ENCODE results near the gene LECT2. TPM values are rescaled to one million over a fixed set of nuclear protein-coding genes. Genes with fewer than 3 reads are reported as not detected.

The LECT2 gene
- total RNA-seq, 1 experiment from 2014 or later, result not detected

DNA sequence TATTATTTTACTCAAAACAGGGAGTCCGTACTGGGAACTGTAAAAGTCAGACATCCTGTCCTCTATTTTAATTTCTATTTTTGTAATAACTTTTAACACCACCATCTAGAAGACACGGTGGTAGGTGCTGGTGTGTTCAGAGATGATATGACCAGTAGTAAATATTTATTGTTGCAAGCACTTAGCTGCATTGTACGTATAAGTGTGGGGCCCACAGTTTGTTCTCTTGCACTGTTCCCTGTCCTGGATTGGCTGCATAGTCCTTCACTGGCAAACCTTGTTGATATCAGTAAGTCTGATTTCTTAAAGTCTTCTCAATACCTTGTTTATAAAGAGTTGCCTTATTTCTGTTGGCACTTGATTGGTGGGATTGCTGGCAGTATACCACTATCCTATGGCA lies 34.6 kb downstream of the LECT2 start:
- peaks cover 74% of the 10 kb centered on the region for H3K27me3 Mint-ChIP-seq (ENCODE audit: unreplicated experiment)
- H3K27ac Mint-ChIP-seq (ENCODE audit: unreplicated experiment), result no peak overlapping the region
- TF ChIP-seq, protein P1, sequence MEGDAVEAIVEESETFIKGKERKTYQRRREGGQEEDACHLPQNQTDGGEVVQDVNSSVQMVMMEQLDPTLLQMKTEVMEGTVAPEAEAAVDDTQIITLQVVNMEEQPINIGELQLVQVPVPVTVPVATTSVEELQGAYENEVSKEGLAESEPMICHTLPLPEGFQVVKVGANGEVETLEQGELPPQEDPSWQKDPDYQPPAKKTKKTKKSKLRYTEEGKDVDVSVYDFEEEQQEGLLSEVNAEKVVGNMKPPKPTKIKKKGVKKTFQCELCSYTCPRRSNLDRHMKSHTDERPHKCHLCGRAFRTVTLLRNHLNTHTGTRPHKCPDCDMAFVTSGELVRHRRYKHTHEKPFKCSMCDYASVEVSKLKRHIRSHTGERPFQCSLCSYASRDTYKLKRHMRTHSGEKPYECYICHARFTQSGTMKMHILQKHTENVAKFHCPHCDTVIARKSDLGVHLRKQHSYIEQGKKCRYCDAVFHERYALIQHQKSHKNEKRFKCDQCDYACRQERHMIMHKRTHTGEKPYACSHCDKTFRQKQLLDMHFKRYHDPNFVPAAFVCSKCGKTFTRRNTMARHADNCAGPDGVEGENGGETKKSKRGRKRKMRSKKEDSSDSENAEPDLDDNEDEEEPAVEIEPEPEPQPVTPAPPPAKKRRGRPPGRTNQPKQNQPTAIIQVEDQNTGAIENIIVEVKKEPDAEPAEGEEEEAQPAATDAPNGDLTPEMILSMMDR (IDR thresholded peaks at IDR 0.05; ENCODE audit: unreplicated experiment), result no peak
- intact Hi-C loops (cut with micrococcal nuclease; ENCODE audit: unreplicated experiment), result no loop called here
- CTCF ChIA-PET, result interaction anchor here (0.5 kb wide), 1 partner anchor 296 kb away, joined by 3 read pairs; no protein-coding TSS in a partner anchor
- DNase-seq, result no peak
- H3K9me3 Mint-ChIP-seq (ENCODE audit: low read depth, unreplicated experiment), result no peaks in the 10 kb centered on the region
- no peaks in the 10 kb centered on the region for H3K36me3 Mint-ChIP-seq (ENCODE audit: insufficient read depth, unreplicated experiment)
- BruUV-seq (replicated peaks), result no TSS peak
- H3K4me1 Mint-ChIP-seq (ENCODE audit: low read depth, unreplicated experiment), result no peaks in the 10 kb centered on the region
- no peak overlapping the region for H3K4me3 Mint-ChIP-seq (ENCODE audit: low read depth, unreplicated experiment)

DNA sequence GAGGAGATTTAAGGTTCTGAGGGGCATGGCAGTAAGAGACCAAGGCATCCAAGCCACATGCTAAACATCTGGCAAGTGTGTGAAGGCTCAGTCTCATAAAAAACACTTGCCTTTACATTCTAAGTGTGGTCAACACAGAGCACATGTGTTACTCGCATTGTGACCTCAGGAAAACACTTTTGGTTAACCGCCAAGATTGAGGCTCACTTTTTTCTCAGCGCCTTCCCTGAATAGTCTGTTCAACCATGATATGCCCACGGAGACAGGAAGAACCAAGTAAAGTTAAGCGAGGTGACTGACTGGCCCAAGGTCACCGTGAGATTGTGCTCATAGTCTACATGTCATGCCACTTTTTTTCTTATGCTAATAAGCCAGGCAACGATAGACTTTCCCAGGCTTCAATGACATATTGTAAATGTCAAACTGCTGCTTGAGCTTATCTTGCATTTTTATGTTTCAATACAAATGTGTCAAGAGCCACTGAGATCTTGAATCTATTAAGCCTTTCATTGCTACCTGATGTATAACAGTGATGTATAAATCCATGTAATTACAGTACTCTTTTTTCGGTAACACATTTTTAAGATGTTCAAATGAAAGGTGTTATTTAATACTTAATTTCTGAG lies 38.0 kb downstream of the LECT2 start:
- no TSS peak for BruUV-seq (replicated peaks)
- Mint-ChIP-seq H3K36me3 (ENCODE audit: insufficient read depth, unreplicated experiment) (no peaks in the 10 kb centered on the region), H3K27me3 (ENCODE audit: unreplicated experiment) (peaks cover 75% of the 10 kb centered on the region), H3K4me1 (ENCODE audit: low read depth, unreplicated experiment) (no peaks in the 10 kb centered on the region), H3K27ac (ENCODE audit: unreplicated experiment) (no peak overlapping the region), H3K4me3 (ENCODE audit: low read depth, unreplicated experiment) (no peak overlapping the region), H3K9me3 (ENCODE audit: low read depth, unreplicated experiment) (no peaks in the 10 kb centered on the region)
- TF ChIP-seq, protein P1 (IDR thresholded peaks at IDR 0.05; ENCODE audit: unreplicated experiment), result no peak
- intact Hi-C loops (cut with micrococcal nuclease; ENCODE audit: unreplicated experiment), result no loop called here
- no peak for DNase-seq
- CTCF ChIA-PET, result no interaction called here

DNA sequence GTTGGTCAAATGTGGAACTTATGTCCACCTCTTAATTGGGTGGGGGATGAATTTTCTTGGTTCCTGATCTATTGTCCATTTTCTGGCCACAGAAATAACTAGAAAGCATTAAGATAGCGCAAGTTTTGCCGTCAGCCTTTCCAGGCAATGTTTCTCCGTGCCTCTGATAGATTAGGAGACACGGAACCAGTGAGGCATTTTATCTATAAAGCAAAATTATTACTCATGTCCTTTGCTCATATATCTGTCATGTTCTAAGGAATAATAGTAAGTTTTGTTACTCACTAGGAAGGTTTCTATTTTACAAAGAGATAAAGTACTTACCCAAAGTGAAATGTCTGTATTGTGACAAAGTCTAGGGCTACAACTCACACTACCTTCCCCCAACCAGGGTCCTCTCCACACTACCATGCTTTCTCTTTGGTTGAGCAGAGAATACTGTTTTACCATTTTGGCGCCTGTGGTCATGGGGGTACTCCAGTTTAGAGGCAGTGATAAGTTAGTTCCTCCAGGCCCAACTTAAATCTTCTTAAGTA lies 39.2 kb downstream of the LECT2 start:
- no peak for DNase-seq
- intact Hi-C loops (cut with micrococcal nuclease; ENCODE audit: unreplicated experiment), result no loop called here
- CTCF ChIA-PET, result interaction anchor here (1.3 kb wide), 1 partner anchor 11 kb away, joined by 3 read pairs; no protein-coding TSS in a partner anchor
- Mint-ChIP-seq H3K27ac (ENCODE audit: unreplicated experiment) (no peak overlapping the region), H3K36me3 (ENCODE audit: insufficient read depth, unreplicated experiment) (no peaks in the 10 kb centered on the region), H3K27me3 (ENCODE audit: unreplicated experiment) (peaks cover 87% of the 10 kb centered on the region), H3K4me3 (ENCODE audit: low read depth, unreplicated experiment) (no peak overlapping the region), H3K4me1 (ENCODE audit: low read depth, unreplicated experiment) (no peaks in the 10 kb centered on the region), H3K9me3 (ENCODE audit: low read depth, unreplicated experiment) (no peaks in the 10 kb centered on the region)
- no TSS peak for BruUV-seq (replicated peaks)
- TF ChIP-seq, protein P1 (IDR thresholded peaks at IDR 0.05; ENCODE audit: unreplicated experiment), result no peak

DNA sequence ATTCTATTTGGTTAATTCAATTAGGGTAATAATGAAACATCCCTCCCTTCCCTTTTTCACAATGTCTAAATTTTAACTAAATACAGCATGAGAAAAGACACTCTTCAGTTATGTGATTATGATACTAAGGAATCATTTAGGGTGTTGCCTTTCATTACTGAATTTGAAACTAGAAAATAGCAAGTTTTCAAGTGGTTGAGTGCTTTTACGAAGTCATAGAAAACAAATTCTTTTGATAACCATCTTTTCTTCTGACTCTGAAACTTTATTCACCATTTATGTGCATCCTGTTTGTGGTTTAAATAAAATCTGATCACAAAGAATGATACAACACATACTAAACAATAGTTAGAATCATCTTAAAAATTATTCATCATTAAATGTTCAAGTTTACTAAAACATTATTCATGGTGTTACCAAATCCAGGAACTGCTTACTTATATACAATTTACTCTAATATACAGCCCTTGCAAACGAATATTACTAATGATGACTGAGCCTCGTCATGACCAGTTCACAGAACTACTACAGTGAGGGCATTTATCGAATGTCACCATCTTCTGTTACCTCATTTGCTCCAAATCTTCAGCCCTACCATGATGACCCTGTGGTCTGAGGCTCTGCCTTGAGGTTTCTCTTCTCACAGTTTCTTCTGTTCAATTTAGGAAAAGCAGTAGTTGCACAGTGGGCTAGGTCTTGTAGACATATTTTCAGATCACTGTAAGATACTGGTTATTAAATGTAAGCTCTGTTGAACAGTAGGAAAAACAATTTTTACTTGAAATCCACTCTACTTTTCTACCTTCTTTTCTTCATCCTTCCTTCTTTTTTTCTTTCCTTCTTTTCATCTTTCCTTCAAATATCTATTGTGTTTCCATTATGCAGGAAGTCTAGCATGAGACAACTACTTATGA lies 40.8 kb downstream of the LECT2 start:
- no peaks in the 10 kb centered on the region for H3K4me1 Mint-ChIP-seq (ENCODE audit: low read depth, unreplicated experiment)
- no TSS peak for BruUV-seq (replicated peaks)

More for the DNA sequence above, 40.8 kb downstream of the LECT2 start:
- CTCF ChIA-PET, result interaction anchor here (1.3 kb wide), 1 partner anchor 12 kb away, joined by 3 read pairs; no protein-coding TSS in a partner anchor
- H3K4me3 Mint-ChIP-seq (ENCODE audit: low read depth, unreplicated experiment), result no peak overlapping the region
- TF ChIP-seq, protein P1 (IDR thresholded peaks at IDR 0.05; ENCODE audit: unreplicated experiment), result no peak
- intact Hi-C loops (cut with micrococcal nuclease; ENCODE audit: unreplicated experiment), result no loop called here
- peaks cover 100% of the 10 kb centered on the region for H3K27me3 Mint-ChIP-seq (ENCODE audit: unreplicated experiment)
- no peak overlapping the region for H3K27ac Mint-ChIP-seq (ENCODE audit: unreplicated experiment)
- no peaks in the 10 kb centered on the region for H3K9me3 Mint-ChIP-seq (ENCODE audit: low read depth, unreplicated experiment)
- no peaks in the 10 kb centered on the region for H3K36me3 Mint-ChIP-seq (ENCODE audit: insufficient read depth, unreplicated experiment)
- DNase-seq, result no peak

Data from Calu3 (cell line).